Measurements from ENCODE around the gene TTLL10. TPM values are rescaled to one million over a fixed set of nuclear protein-coding genes. Genes with fewer than 3 reads are reported as not detected.

TTLL10 gene
- polyA plus RNA-seq, 1 of the 3 experiments (the other 2 are of a cell fraction), result not detected

GRCh38 chr1:1227386-1227785, 53.7 kb downstream of the TTLL10 start:
- H4K20me1 ChIP-seq (ENCODE audit: insufficient read depth), result peaks cover 13% of the 10 kb centered on the region; the same call in 1 of the 2 replicates
- H3K9me2 ChIP-seq, result no peaks in the 10 kb centered on the region
- ChIA-PET POLR2A (no interaction called here), CTCF (interaction anchor here (7.4 kb wide), 1 partner anchor 105 kb away, joined by 37 read pairs; no protein-coding TSS in a partner anchor)
- no peak for DNase-seq
- H3K36me3 ChIP-seq (replicated peaks in 1 of 2; ENCODE audit: control insufficient read depth in 1 of 2, insufficient read depth in 2 of 2, low read length in 1 of 2), result peaks cover 0 to 28% of the 10 kb centered on the region in 2 experiments
- peaks cover 0 to 5% of the 10 kb centered on the region in 2 experiments; a peak in 1 of 4 replicates for H3K4me1 ChIP-seq (ENCODE audit: control insufficient read depth in 1 of 2, insufficient read depth in 2 of 2, low read depth in 1 of 2, low read length in 1 of 2)
- H3F3A ChIP-seq (replicated peaks; ENCODE audit: insufficient read depth), result peaks cover 7% of the 10 kb centered on the region
- no peaks in the 10 kb centered on the region for H3K27me3 ChIP-seq (ENCODE audit: insufficient read depth)
- H2AFZ ChIP-seq (ENCODE audit: low read depth), result no peak overlapping the region
- H3K27ac ChIP-seq (ENCODE audit: low read depth in 2 of 2, low read length in 1 of 2), result no peak overlapping the region
- H3K9me3 ChIP-seq, result no peaks in the 10 kb centered on the region
- WGBS (ENCODE audit: low lambda C conversion rate), result no CpG with 5 or more reads among the region's 25 CpGs
- H3K4me3 ChIP-seq (ENCODE audit: low read depth in 2 of 2, low read length in 1 of 2), result no peak overlapping the region
- no peak overlapping the region for H3K9ac ChIP-seq
- H3K79me2 ChIP-seq (ENCODE audit: insufficient read depth), result peaks cover 49% of the 10 kb centered on the region
- H3K4me2 ChIP-seq, result no peak overlapping the region
- TF ChIP-seq FOXJ3 (CRISPR knock-in tag; IDR thresholded peaks at IDR 0.05), result no peak
- TF ChIP-seq RFX5 (IDR thresholded peaks at IDR 0.05; ENCODE audit: low read length), result no peak
- TF ChIP-seq NFIC (IDR thresholded peaks at IDR 0.05; ENCODE audit: borderline replicate concordance), result no peak
- no peak for TF ChIP-seq TAF1 (IDR thresholded peaks at IDR 0.05; ENCODE audit: borderline replicate concordance, low read depth, low read length)
- no peak for TF ChIP-seq YY1 (IDR thresholded peaks at IDR 0.05; ENCODE audit: low read depth)
- TF ChIP-seq MAX (IDR thresholded peaks at IDR 0.05; ENCODE audit: low read depth), result no peak
- TF ChIP-seq ZBTB33 (IDR thresholded peaks at IDR 0.05; ENCODE audit: borderline replicate concordance, low read depth), result no peak
- TF ChIP-seq USF1 (IDR thresholded peaks at IDR 0.05; ENCODE audit: borderline replicate concordance, low read depth), result no peak
- TF ChIP-seq SMC3 (IDR thresholded peaks at IDR 0.05; ENCODE audit: low read depth, low read length), result no peak

- no peak overlapping the region for H3K4me2 ChIP-seq
- POLR2A ChIA-PET, result no interaction called here
- H4K20me1 ChIP-seq (ENCODE audit: insufficient read depth), result peaks cover 13% of the 10 kb centered on the region; the same call in 1 of the 2 replicates
- H3K36me3 ChIP-seq (replicated peaks in 1 of 2; ENCODE audit: control insufficient read depth in 1 of 2, insufficient read depth in 2 of 2, low read length in 1 of 2), result peaks cover 0 to 25% of the 10 kb centered on the region in 2 experiments
- H2AFZ ChIP-seq (ENCODE audit: low read depth), result no peak overlapping the region
- peaks cover 56% of the 10 kb centered on the region for H3K79me2 ChIP-seq (ENCODE audit: insufficient read depth)
- H3K9me2 ChIP-seq, result no peaks in the 10 kb centered on the region
- H3K9ac ChIP-seq, result no peak overlapping the region
- CTCF ChIA-PET, result interaction anchor here (7.4 kb wide), 1 partner anchor 106 kb away, joined by 37 read pairs; no protein-coding TSS in a partner anchor
- no peak for DNase-seq
- H3K4me1 ChIP-seq (ENCODE audit: control insufficient read depth in 1 of 2, insufficient read depth in 2 of 2, low read depth in 1 of 2, low read length in 1 of 2), result peaks cover 0 to 13% of the 10 kb centered on the region in 2 experiments; a peak in 1 of 4 replicates
- 100% methylated on average over 8 of the region's 30 CpGs for WGBS (ENCODE audit: low lambda C conversion rate)
- no peak overlapping the region for H3K27ac ChIP-seq (ENCODE audit: low read depth in 2 of 2, low read length in 1 of 2)
- H3K27me3 ChIP-seq (ENCODE audit: insufficient read depth), result no peaks in the 10 kb centered on the region
- TF ChIP-seq ELF1 (IDR thresholded peaks at IDR 0.05) (no peak), RXRA (IDR thresholded peaks at IDR 0.05; ENCODE audit: borderline replicate concordance, low read depth) (no peak), TCF12 (IDR thresholded peaks at IDR 0.05) (no peak), POLR2AphosphoS5 (IDR thresholded peaks at IDR 0.05; ENCODE audit: low read depth, low read length) (no peak), CTCF (IDR thresholded peaks at IDR 0.05) (no peak)
- H3F3A ChIP-seq (replicated peaks; ENCODE audit: insufficient read depth), result peaks cover 7% of the 10 kb centered on the region
- no peaks in the 10 kb centered on the region for H3K9me3 ChIP-seq
- no peak overlapping the region for H3K4me3 ChIP-seq (ENCODE audit: low read depth in 2 of 2, low read length in 1 of 2)
Measured at GRCh38 chr1:1228187-1228586, 54.5 kb downstream of the TTLL10 start.

All from SK-N-SH (cell line).